ENCODE results near the gene PGC. TPM values are rescaled to one million over a fixed set of nuclear protein-coding genes. Genes with fewer than 3 reads are reported as not detected.

Gene PGC
- total and polyA plus RNA-seq, 2 donors (not counting 3 experiments of a cell fraction or from before 2014, with no cell fraction given): not detected

DNA sequence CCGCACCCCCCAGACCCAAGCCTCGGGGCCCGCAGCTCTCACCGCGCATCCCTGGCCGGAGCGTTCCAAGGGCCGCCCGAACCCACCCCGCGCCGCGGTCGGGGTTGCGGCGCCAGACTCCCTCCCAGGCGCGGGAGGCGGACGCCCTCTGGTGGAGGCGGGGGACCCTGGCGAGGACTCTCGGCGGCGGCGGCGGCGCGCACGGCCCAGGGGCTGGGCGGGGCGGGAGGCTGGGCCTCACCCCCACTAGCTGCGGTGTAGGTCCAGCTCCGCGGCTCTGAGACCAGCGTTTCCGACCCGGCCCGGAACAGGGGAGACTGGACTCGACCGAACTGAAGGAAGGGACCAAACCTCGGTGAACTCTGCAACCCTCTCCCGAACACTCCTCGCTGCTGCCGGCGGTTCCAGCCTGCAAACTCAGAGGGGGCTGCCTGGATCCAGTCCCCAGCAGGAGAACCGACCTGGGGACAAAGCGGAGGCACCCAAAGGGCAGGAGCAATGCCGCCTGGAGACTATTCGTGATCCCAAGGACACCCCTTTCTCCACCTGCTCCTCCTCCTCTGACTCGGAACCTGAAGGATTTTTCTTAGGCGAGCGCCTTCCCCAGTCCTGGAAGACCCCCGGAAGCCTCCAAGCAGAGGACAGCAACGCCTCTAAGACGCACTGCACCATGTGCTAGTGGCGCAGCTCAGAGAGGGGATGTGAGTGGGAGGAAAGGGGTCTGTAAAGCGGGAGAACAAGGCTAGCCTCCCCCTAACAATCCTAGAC lies 39.4 kb upstream of the PGC start:
- POLR2A ChIA-PET: interaction anchor here (1.5 to 2.4 kb wide), 3 partner anchors 10 to 153 kb away, joined by 3 to 7 read pairs (median 4); partner anchors contain the start of genes BYSL and MED20
- dilution Hi-C loops (cut with MboI; ENCODE audit: extremely low pct_ligation_motif_present, low sequenced_read_pairs): no loop called here

More for the DNA sequence above, 39.4 kb upstream of the PGC start:
- H3K4me3 ChIP-seq (replicated peaks in 1 of 3; ENCODE audit: insufficient read depth in 1 of 3, low read depth in 1 of 3, low read length in 3 of 3): peak overlapping the region; percentile 38 to 97 (median 94)
- CTCF ChIA-PET: interaction anchor here (0.9 to 4.5 kb wide), 30 partner anchors 10 to 419 kb away, joined by 3 to 78 read pairs (median 5); partner anchors contain the start of genes BYSL, CCND3, MED20 and TAF8
- intact Hi-C loops (cut with micrococcal nuclease): loop anchor here (1.0 to 2.0 kb wide), 9 partner anchors 39 to 776 kb away; partner anchors contain the start of genes BYSL, MED20, TFEB and USP49
- H3K27ac ChIP-seq (ENCODE audit: insufficient read depth, low read depth, low read length): peak overlapping the region; percentile 29
- DNase-seq (ENCODE audit: low read depth, low spot score) (peak; percentile 83), FAIRE-seq (no peak)
- peaks cover 6 to 8% of the 10 kb centered on the region in 2 experiments for H3K36me3 ChIP-seq (ENCODE audit: control insufficient read depth in 2 of 2, extremely low read depth in 1 of 2, insufficient read depth in 2 of 2, low read length in 2 of 2)
- TF ChIP-seq POLR2AphosphoS5 (IDR thresholded peaks at IDR 0.05; ENCODE audit: insufficient read depth, low read depth, low read length) (peak; percentile 68), JUN (IDR thresholded peaks at IDR 0.05; ENCODE audit: borderline replicate concordance, insufficient read depth, insufficient read length, low read depth) (no peak), POLR2A (IDR thresholded peaks at IDR 0.05; ENCODE audit: low read depth, low read length) (peak; percentile 48), FOS (IDR thresholded peaks at IDR 0.05; ENCODE audit: borderline replicate concordance, insufficient read depth, low read length) (no peak), GATA2 (IDR thresholded peaks at IDR 0.05; ENCODE audit: insufficient read depth, insufficient read length, low read depth, low read length) (no peak)
- TF ChIP-seq, protein P1, sequence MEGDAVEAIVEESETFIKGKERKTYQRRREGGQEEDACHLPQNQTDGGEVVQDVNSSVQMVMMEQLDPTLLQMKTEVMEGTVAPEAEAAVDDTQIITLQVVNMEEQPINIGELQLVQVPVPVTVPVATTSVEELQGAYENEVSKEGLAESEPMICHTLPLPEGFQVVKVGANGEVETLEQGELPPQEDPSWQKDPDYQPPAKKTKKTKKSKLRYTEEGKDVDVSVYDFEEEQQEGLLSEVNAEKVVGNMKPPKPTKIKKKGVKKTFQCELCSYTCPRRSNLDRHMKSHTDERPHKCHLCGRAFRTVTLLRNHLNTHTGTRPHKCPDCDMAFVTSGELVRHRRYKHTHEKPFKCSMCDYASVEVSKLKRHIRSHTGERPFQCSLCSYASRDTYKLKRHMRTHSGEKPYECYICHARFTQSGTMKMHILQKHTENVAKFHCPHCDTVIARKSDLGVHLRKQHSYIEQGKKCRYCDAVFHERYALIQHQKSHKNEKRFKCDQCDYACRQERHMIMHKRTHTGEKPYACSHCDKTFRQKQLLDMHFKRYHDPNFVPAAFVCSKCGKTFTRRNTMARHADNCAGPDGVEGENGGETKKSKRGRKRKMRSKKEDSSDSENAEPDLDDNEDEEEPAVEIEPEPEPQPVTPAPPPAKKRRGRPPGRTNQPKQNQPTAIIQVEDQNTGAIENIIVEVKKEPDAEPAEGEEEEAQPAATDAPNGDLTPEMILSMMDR (IDR thresholded peaks at IDR 0.05; ENCODE audit: extremely low read depth in 1 of 2, insufficient read depth in 1 of 2, low read depth in 1 of 2, low read length in 2 of 2): peak; percentile 65 to 69
- peak overlapping the region; percentile 71 for H2AFZ ChIP-seq (ENCODE audit: low read depth, low read length)
- BruUV-seq (replicated peaks): no TSS peak
- H3K79me2 ChIP-seq (ENCODE audit: control insufficient read depth, insufficient read depth, low read length): peaks cover 17% of the 10 kb centered on the region
- H4K20me1 ChIP-seq (replicated peaks; ENCODE audit: control insufficient read depth, extremely low read depth, insufficient read depth, low read length): no peaks in the 10 kb centered on the region
- H3K9me1 ChIP-seq (replicated peaks; ENCODE audit: control insufficient read depth, extremely low read depth, insufficient read depth, low read length): no peaks in the 10 kb centered on the region
- H3K9me3 ChIP-seq (replicated peaks; ENCODE audit: control insufficient read depth, insufficient read depth, low read length): no peaks in the 10 kb centered on the region
- H3K9ac ChIP-seq (replicated peaks; ENCODE audit: extremely low read depth, insufficient read depth, low read length): peak overlapping the region; percentile 46
- peak overlapping the region; percentile 80 for H3K4me2 ChIP-seq (ENCODE audit: insufficient read depth, low read length)
- H3K4me1 ChIP-seq (ENCODE audit: control insufficient read depth, extremely low read depth, insufficient read depth, low read length): peaks cover 10% of the 10 kb centered on the region
- no peaks in the 10 kb centered on the region for H3K27me3 ChIP-seq (ENCODE audit: control insufficient read depth in 2 of 2, insufficient read depth in 2 of 2, low read length in 2 of 2)

All from endothelial cell of umbilical vein (primary cell).